Mesendoderm (in vitro differentiated cells): Measurements from ENCODE around the gene GRK1.

Experiments
- DNase-seq: peaks from one replicate; pipeline ENCODE4 v3.0.0; 2013
- H2AK5ac ChIP-seq: 2 replicates; pipeline ENCODE4 v1.6.1; 2013; ENCODE audit warnings: low read length, inconsistent platforms
- H2BK120ac ChIP-seq: 2 replicates; pipeline ENCODE4 v1.6.1; 2013; ENCODE audit warnings: low read depth, mild to moderate bottlenecking, low read length, moderate library complexity, mixed read lengths
- H2BK15ac ChIP-seq: replicated peaks from 2 replicates; pipeline ENCODE4 v1.6.1; 2013; ENCODE audit warnings: low read depth, mild to moderate bottlenecking, moderate library complexity
- H2BK5ac ChIP-seq: 2 replicates; pipeline ENCODE4 v1.6.1; 2013; ENCODE audit warnings: low read length, inconsistent platforms
- H3K18ac ChIP-seq: 2 replicates; pipeline ENCODE4 v1.6.1; 2013; ENCODE audit warnings: mild to moderate bottlenecking, low read length, mixed read lengths
- H3K23ac ChIP-seq: one replicate; pipeline ENCODE4 v1.6.1; 2013; ENCODE audit warnings: low read length
- H3K27ac ChIP-seq: 2 replicates; pipeline ENCODE4 v1.5.1; 2013; ENCODE audit warnings: low read depth, mild to moderate bottlenecking, inconsistent platforms, low read length, moderate library complexity
- H3K27me3 ChIP-seq: 2 replicates; pipeline ENCODE4 v1.6.1; 2013; ENCODE audit warnings: low read length, control low read depth, mild to moderate bottlenecking, inconsistent platforms; ENCODE audit not compliant: insufficient read depth, poor library complexity
- H3K36me3 ChIP-seq: 2 replicates; pipeline ENCODE4 v1.6.1; 2013; ENCODE audit warnings: low read length, inconsistent platforms; ENCODE audit not compliant: control insufficient read depth, insufficient read depth
- H3K4ac ChIP-seq: one replicate; pipeline ENCODE4 v1.6.1; 2013; ENCODE audit warnings: low read depth, mild to moderate bottlenecking, low read length, moderate library complexity
- H3K4me1 ChIP-seq: 2 replicates; pipeline ENCODE4 v1.6.1; 2013; ENCODE audit warnings: low read depth, low read length, inconsistent platforms; ENCODE audit not compliant: control insufficient read depth
- H3K4me2 ChIP-seq: 2 replicates; pipeline ENCODE4 v1.6.1; 2013; ENCODE audit warnings: low read length
- H3K4me3 ChIP-seq: 2 replicates; pipeline ENCODE4 v1.5.1; 2013; ENCODE audit warnings: mild to moderate bottlenecking, low read length
- H3K56ac ChIP-seq: one replicate; pipeline ENCODE4 v1.6.1; 2013; ENCODE audit warnings: low read length
- H3K79me1 ChIP-seq: 2 replicates; pipeline ENCODE4 v1.6.1; 2013; ENCODE audit warnings: low read length, inconsistent platforms
- H3K79me2 ChIP-seq: 2 replicates; pipeline ENCODE4 v1.6.1; 2013; ENCODE audit warnings: mild to moderate bottlenecking, low read length; ENCODE audit not compliant: control insufficient read depth, insufficient read depth
- H3K9ac ChIP-seq: 2 replicates; pipeline ENCODE4 v1.6.1; 2013; ENCODE audit warnings: low read length, inconsistent platforms
- H4K5ac ChIP-seq: one replicate; pipeline ENCODE4 v1.6.1; 2013; ENCODE audit warnings: low read length
- H4K8ac ChIP-seq: one replicate; pipeline ENCODE4 v1.6.1; 2013; ENCODE audit warnings: low read depth, mild to moderate bottlenecking, control low read depth, low read length, moderate library complexity
- WGBS: extraction: QIAGEN DNeasy Blood & Tissue Kit; methylation state at CpG from one replicate; pipeline ENCODE4 v1.1.7; 2013; ENCODE audit warnings: low lambda C conversion rate, missing lambda C conversion rate; ENCODE audit not compliant: insufficient coverage; ENCODE audit errors: extremely low coverage; 5-methylcytosine and 5-hydroxymethylcytosine counted together

The GRK1 gene

GRCh38 chr13:113736258-113736731 lies 69.3 kb downstream of the GRK1 start:
- no peak overlapping the region for H4K5ac ChIP-seq
- H4K8ac ChIP-seq = no peak overlapping the region
- H3K18ac ChIP-seq = no peak overlapping the region
- no peak overlapping the region for H2BK120ac ChIP-seq
- no peaks in the 10 kb centered on the region for H3K79me1 ChIP-seq
- H3K56ac ChIP-seq = no peak overlapping the region
- H3K27me3 ChIP-seq = no peaks in the 10 kb centered on the region
- no peak overlapping the region for H3K23ac ChIP-seq
- H3K4me3 ChIP-seq = no peak overlapping the region
- H2AK5ac ChIP-seq = no peak overlapping the region
- no peak overlapping the region for H3K9ac ChIP-seq
- no peak overlapping the region for H3K4ac ChIP-seq
- no peaks in the 10 kb centered on the region for H3K4me1 ChIP-seq
- WGBS = no CpG with 5 or more reads among the region's 10 CpGs
- no peak overlapping the region for H3K27ac ChIP-seq
- no peak overlapping the region for H2BK5ac ChIP-seq
- no peak overlapping the region for H3K4me2 ChIP-seq
- no peaks in the 10 kb centered on the region for H3K79me2 ChIP-seq
- no peak overlapping the region for H2BK15ac ChIP-seq
- DNase-seq = no peak
- H3K36me3 ChIP-seq = no peaks in the 10 kb centered on the region

GRCh38 chr13:113737803-113738202 lies 70.8 kb downstream of the GRK1 start:
- no peaks in the 10 kb centered on the region for H3K79me1 ChIP-seq
- no CpG with 5 or more reads among the region's 5 CpGs for WGBS
- no peak overlapping the region for H3K23ac ChIP-seq
- H3K4ac ChIP-seq = no peak overlapping the region
- H2BK120ac ChIP-seq = no peak overlapping the region
- H3K4me1 ChIP-seq = no peaks in the 10 kb centered on the region
- H3K79me2 ChIP-seq = no peaks in the 10 kb centered on the region
- no peak overlapping the region for H3K27ac ChIP-seq
- no peak overlapping the region for H3K56ac ChIP-seq
- no peak overlapping the region for H4K8ac ChIP-seq
- no peak overlapping the region for H3K9ac ChIP-seq
- no peak overlapping the region for H2BK15ac ChIP-seq
- no peak for DNase-seq
- no peak overlapping the region for H2AK5ac ChIP-seq
- no peak overlapping the region for H3K4me3 ChIP-seq
- no peak overlapping the region for H2BK5ac ChIP-seq
- no peak overlapping the region for H3K18ac ChIP-seq
- H3K4me2 ChIP-seq = no peak overlapping the region
- H3K36me3 ChIP-seq = no peaks in the 10 kb centered on the region
- no peaks in the 10 kb centered on the region for H3K27me3 ChIP-seq
- no peak overlapping the region for H4K5ac ChIP-seq

- DNase-seq = no peak
These were observed 72.7 kb downstream of the GRK1 start for GRCh38 chr13:113739527-113740285.

GRCh38 chr13:113740286-113740556 lies 73.2 kb downstream of the GRK1 start:
- Histone ChIP-seq H2AK5ac (no peak overlapping the region), H4K5ac (no peak overlapping the region), H3K9ac (no peak overlapping the region), H3K4me3 (no peak overlapping the region), H3K79me1 (no peaks in the 10 kb centered on the region), H3K4me1 (no peaks in the 10 kb centered on the region), H3K36me3 (no peaks in the 10 kb centered on the region), H3K56ac (no peak overlapping the region), H2BK120ac (no peak overlapping the region), H4K8ac (no peak overlapping the region), H2BK5ac (no peak overlapping the region), H3K23ac (no peak overlapping the region), H3K79me2 (no peaks in the 10 kb centered on the region), H3K4ac (no peak overlapping the region), H2BK15ac (no peak overlapping the region), H3K27me3 (no peaks in the 10 kb centered on the region), H3K27ac (no peak overlapping the region), H3K18ac (no peak overlapping the region), H3K4me2 (no peak overlapping the region)
- no peak for DNase-seq
- no CpG with 5 or more reads among the region's 9 CpGs for WGBS

More at GRCh38 chr13:113739527-113740285, 72.7 kb downstream of the GRK1 start:
- H3K56ac ChIP-seq = no peak overlapping the region
- H3K4me3 ChIP-seq = no peak overlapping the region
- no peak overlapping the region for H3K4me2 ChIP-seq
- H3K4ac ChIP-seq = no peak overlapping the region
- H3K79me1 ChIP-seq = no peaks in the 10 kb centered on the region
- H3K23ac ChIP-seq = no peak overlapping the region
- H4K5ac ChIP-seq = no peak overlapping the region
- WGBS = no CpG with 5 or more reads among the region's 22 CpGs
- H3K36me3 ChIP-seq = no peaks in the 10 kb centered on the region
- no peaks in the 10 kb centered on the region for H3K27me3 ChIP-seq
- no peaks in the 10 kb centered on the region for H3K79me2 ChIP-seq
- no peak overlapping the region for H2BK5ac ChIP-seq
- H3K9ac ChIP-seq = no peak overlapping the region
- no peak overlapping the region for H4K8ac ChIP-seq
- no peak overlapping the region for H3K18ac ChIP-seq
- no peaks in the 10 kb centered on the region for H3K4me1 ChIP-seq
- H3K27ac ChIP-seq = no peak overlapping the region
- no peak overlapping the region for H2BK120ac ChIP-seq
- no peak overlapping the region for H2AK5ac ChIP-seq
- H2BK15ac ChIP-seq = no peak overlapping the region

GRCh38 chr13:113740661-113741060 lies 73.6 kb downstream of the GRK1 start:
- H3K4me3 ChIP-seq = no peak overlapping the region
- no CpG with 5 or more reads among the region's 16 CpGs for WGBS
- H4K5ac ChIP-seq = no peak overlapping the region
- H2BK15ac ChIP-seq = no peak overlapping the region
- H3K9ac ChIP-seq = no peak overlapping the region
- H3K27me3 ChIP-seq = no peaks in the 10 kb centered on the region
- H2AK5ac ChIP-seq = no peak overlapping the region
- no peak overlapping the region for H2BK5ac ChIP-seq
- H3K4ac ChIP-seq = no peak overlapping the region
- H3K23ac ChIP-seq = no peak overlapping the region
- no peak overlapping the region for H3K56ac ChIP-seq
- no peaks in the 10 kb centered on the region for H3K79me1 ChIP-seq
- no peak overlapping the region for H4K8ac ChIP-seq
- H3K4me2 ChIP-seq = no peak overlapping the region
- DNase-seq = no peak
- no peak overlapping the region for H3K27ac ChIP-seq
- H3K18ac ChIP-seq = no peak overlapping the region
- no peaks in the 10 kb centered on the region for H3K36me3 ChIP-seq
- H3K79me2 ChIP-seq = no peaks in the 10 kb centered on the region
- H3K4me1 ChIP-seq = no peaks in the 10 kb centered on the region
- H2BK120ac ChIP-seq = no peak overlapping the region

GRCh38 chr13:113741191-113741668 lies 74.2 kb downstream of the GRK1 start:
- Histone ChIP-seq H2BK120ac (no peak overlapping the region), H2BK5ac (no peak overlapping the region), H4K8ac (no peak overlapping the region), H3K4me2 (no peak overlapping the region), H3K4ac (no peak overlapping the region), H3K79me2 (no peaks in the 10 kb centered on the region), H3K36me3 (no peaks in the 10 kb centered on the region), H3K4me1 (no peaks in the 10 kb centered on the region), H3K27ac (no peak overlapping the region), H4K5ac (no peak overlapping the region), H3K23ac (no peak overlapping the region), H3K56ac (no peak overlapping the region), H3K9ac (no peak overlapping the region), H3K27me3 (no peaks in the 10 kb centered on the region), H3K4me3 (no peak overlapping the region), H3K79me1 (no peaks in the 10 kb centered on the region), H2AK5ac (no peak overlapping the region), H2BK15ac (no peak overlapping the region), H3K18ac (no peak overlapping the region)
- no CpG with 5 or more reads among the region's 15 CpGs for WGBS
- DNase-seq = no peak
